Thoracic aorta (tissue), 2 donors: ENCODE results near the gene UQCC2. TPM values are rescaled to one million over a fixed set of nuclear protein-coding genes. Genes with fewer than 3 reads are reported as not detected.

Source experiments
- ATAC-seq: fragments of 150-250 bp; one replicate; pipeline ENCODE4 v1.8.0; 2017; ENCODE audit warnings: low read depth; ENCODE audit not compliant: insufficient number of reproducible peaks, low FRiP score
- DNase-seq: peaks from one replicate; pipeline ENCODE4 v3.0.0-alpha.2; 2020; ENCODE audit warnings: low spot score
- H3K27ac ChIP-seq, 2 donors: fragments of 200-600 bp; sonication (generic); 1 replicate in 1 of 2; 2 replicates in 1 of 2; pipeline ENCODE4 v1.5.1; 2016; ENCODE audit warnings: mild to moderate bottlenecking in 2 of 2, moderate library complexity in 2 of 2
- H3K27me3 ChIP-seq: fragments of 200-600 bp; sonication (generic); replicated peaks from 2 replicates; pipeline ENCODE4 v1.6.0; 2016; ENCODE audit warnings: mild to moderate bottlenecking; ENCODE audit not compliant: insufficient read depth
- H3K36me3 ChIP-seq: fragments of 200-600 bp; sonication (generic); one replicate; pipeline ENCODE4 v1.5.1; 2016
- H3K4me1 ChIP-seq, 2 donors: fragments of 200-600 bp; sonication (generic); 1 replicate in 1 of 2; 2 replicates in 1 of 2; pipeline versions ENCODE4 v1.5.1 to v1.6.0; 2016; ENCODE audit warnings: low read depth in 2 of 2, mild to moderate bottlenecking in 1 of 2; ENCODE audit not compliant: control insufficient read depth in 1 of 2
- H3K4me3 ChIP-seq: fragments of 200-600 bp; sonication (generic); 2 replicates; pipeline ENCODE4 v1.5.1; 2016; ENCODE audit warnings: mild to moderate bottlenecking
- H3K9me3 ChIP-seq: fragments of 200-600 bp; sonication (generic); 2 replicates; pipeline ENCODE4 v1.5.1; 2016
- CTCF ChIP-seq: fragments of 200-600 bp; sonication (generic); IDR thresholded peaks from one replicate; pipeline ENCODE4 v1.5.1; 2019; ENCODE audit warnings: antibody characterized with exemption
- total RNA-seq, 2 donors: library from RNA; depleted of rRNA; stranded (reverse); fragments of >200 nt; gene quantifications; one replicate each; pipeline versions ENCODE4 v1.1.0 to v1.2.3, GENCODE V29; 2016

Gene UQCC2
- total RNA-seq, 2 donors from 2014 or later = 15.0 to 39.8 TPM

- Histone ChIP-seq H3K27ac (no peak overlapping the region), H3K4me1 (no peaks in the 10 kb centered on the region), H3K27me3 (no peaks in the 10 kb centered on the region), H3K9me3 (no peaks in the 10 kb centered on the region), H3K4me3 (no peak overlapping the region), H3K36me3 (no peaks in the 10 kb centered on the region)
- TF ChIP-seq CTCF = no peak
- ATAC-seq = no peak
- no peak for DNase-seq
These were observed 44.9 kb upstream of the UQCC2 start for GRCh38 chr6:33756211-33756954.

GRCh38 chr6:33755070-33755869 lies 43.8 kb upstream of the UQCC2 start:
- DNase-seq (no peak), ATAC-seq (no peak)
- TF ChIP-seq CTCF = no peak
- no peak overlapping the region for H3K27ac ChIP-seq
- H3K36me3 ChIP-seq = no peaks in the 10 kb centered on the region
- no peak overlapping the region for H3K4me3 ChIP-seq
- H3K27me3 ChIP-seq = no peaks in the 10 kb centered on the region
- no peaks in the 10 kb centered on the region for H3K4me1 ChIP-seq
- no peaks in the 10 kb centered on the region for H3K9me3 ChIP-seq

GRCh38 chr6:33754222-33754621 lies 42.7 kb upstream of the UQCC2 start:
- Histone ChIP-seq H3K36me3 (no peaks in the 10 kb centered on the region), H3K27me3 (no peaks in the 10 kb centered on the region), H3K4me1 (no peaks in the 10 kb centered on the region), H3K27ac (no peak overlapping the region), H3K9me3 (no peaks in the 10 kb centered on the region), H3K4me3 (no peak overlapping the region)
- no peak for TF ChIP-seq CTCF
- DNase-seq = no peak
- no peak for ATAC-seq

- H3K4me1 ChIP-seq = no peaks in the 10 kb centered on the region
- ATAC-seq (no peak), DNase-seq (no peak)
- no peaks in the 10 kb centered on the region for H3K27me3 ChIP-seq
- TF ChIP-seq CTCF = no peak
- no peak overlapping the region for H3K27ac ChIP-seq
- no peaks in the 10 kb centered on the region for H3K9me3 ChIP-seq
- no peaks in the 10 kb centered on the region for H3K36me3 ChIP-seq
- H3K4me3 ChIP-seq = no peak overlapping the region
These were observed 41.1 kb upstream of the UQCC2 start for GRCh38 chr6:33752646-33753015.

GRCh38 chr6:33751771-33752645 lies 40.5 kb upstream of the UQCC2 start:
- Histone ChIP-seq H3K36me3 (no peaks in the 10 kb centered on the region), H3K9me3 (no peaks in the 10 kb centered on the region), H3K4me1 (no peaks in the 10 kb centered on the region), H3K27me3 (no peaks in the 10 kb centered on the region), H3K27ac (no peak overlapping the region), H3K4me3 (no peak overlapping the region)
- ATAC-seq (no peak), DNase-seq (no peak)
- TF ChIP-seq CTCF = no peak
